SK-N-SH (cell line): ENCODE measurements around the gene BTBD18. TPM values are rescaled to one million over a fixed set of nuclear protein-coding genes. Genes with fewer than 3 reads are reported as not detected.
"Not testable (repeated sequence)": the region's sequence is repeated elsewhere in the genome, so short reads cannot be mapped to it uniquely, and the experiment has no call there.

Source experiments
- CTCF ChIA-PET: fragments of 300-600, 350-600 bp; formaldehyde crosslinking; extraction: SDS; loops from one replicate; lab custom pipeline; 2021; lab: Yijun Ruan, JAX
- POLR2A ChIA-PET: fragments of 350-600 bp; sonication (Branson Sonifier 250); formaldehyde crosslinking; extraction: SDS; loops from one replicate; lab custom pipeline; 2020; ENCODE audit warnings: antibody characterized with exemption, inconsistent platforms; lab: Yijun Ruan, JAX
- DNase-seq: peaks from one replicate; pipeline ENCODE4 v3.0.0; 2012
- H2AFZ ChIP-seq: fragments of 200-600 bp; sonication (generic); 2 replicates; pipeline ENCODE4 v1.8.1; 2016; ENCODE audit warnings: antibody characterized with exemption, mild to moderate bottlenecking, low read depth
- H3F3A ChIP-seq: fragments of 200-600 bp; sonication (generic); replicated peaks from 2 replicates; pipeline ENCODE3; 2016; ENCODE audit warnings: antibody characterized with exemption, mild to moderate bottlenecking; ENCODE audit not compliant: insufficient read depth
- H3K27ac ChIP-seq, 2 experiments: fragments of 200-500 bp in 1 of 2; fragments of 200-600 bp in 1 of 2; sonication (Bioruptor generic) in 1 of 2; sonication (generic), shearing (Covaris generic) in 1 of 2; 2 replicates each; pipeline versions ENCODE4 v1.5.1 to v1.6.1; 2014 to 2016; ENCODE audit warnings: low read depth in 2 of 2, inconsistent platforms in 1 of 2, low read length in 1 of 2, mild to moderate bottlenecking in 1 of 2, mixed read lengths in 1 of 2
- H3K27me3 ChIP-seq: fragments of 200-600 bp; sonication (generic), shearing (Covaris generic); 2 replicates; pipeline ENCODE4 v1.6.1; 2016; ENCODE audit warnings: mixed run types; ENCODE audit not compliant: insufficient read depth
- H3K36me3 ChIP-seq, 2 experiments: fragments of 200-500 bp in 1 of 2; fragments of 200-600 bp in 1 of 2; sonication (Bioruptor generic) in 1 of 2; sonication (generic) in 1 of 2; replicated peaks in 1 of 2; 2 replicates each; pipeline versions ENCODE3 to v1.5.1; 2014 to 2016; ENCODE audit warnings: low read length in 1 of 2, mild to moderate bottlenecking in 1 of 2; ENCODE audit not compliant: insufficient read depth in 2 of 2, control insufficient read depth in 1 of 2
- H3K4me1 ChIP-seq, 2 experiments: fragments of 200-500 bp in 1 of 2; fragments of 200-600 bp in 1 of 2; sonication (Bioruptor generic) in 1 of 2; sonication (generic), shearing (Covaris generic) in 1 of 2; 2 replicates each; pipeline versions ENCODE4 v1.5.1 to v1.6.1; 2014 to 2016; ENCODE audit warnings: low read depth in 1 of 2, low read length in 1 of 2, mixed run types in 1 of 2; ENCODE audit not compliant: insufficient read depth in 2 of 2, control insufficient read depth in 1 of 2
- H3K4me2 ChIP-seq: fragments of 200-600 bp; sonication (generic), shearing (Covaris generic); 2 replicates; pipeline ENCODE4 v1.6.1; 2017; ENCODE audit warnings: mixed run types
- H3K4me3 ChIP-seq, 2 experiments: fragments of 200-500 bp in 1 of 2; fragments of 200-600 bp in 1 of 2; sonication (Bioruptor generic) in 1 of 2; sonication (generic), shearing (Covaris generic) in 1 of 2; 2 replicates each; pipeline versions ENCODE4 v1.5.1 to v1.8.1; 2014 to 2016; ENCODE audit warnings: low read depth in 2 of 2, inconsistent platforms in 1 of 2, low read length in 1 of 2, mild to moderate bottlenecking in 1 of 2, mixed read lengths in 1 of 2, moderate library complexity in 1 of 2
- H3K79me2 ChIP-seq: fragments of 200-600 bp; sonication (generic); 2 replicates; pipeline ENCODE4 v1.8.1; 2017; ENCODE audit warnings: mild to moderate bottlenecking; ENCODE audit not compliant: insufficient read depth
- H3K9ac ChIP-seq: fragments of 200-600 bp; sonication (generic); 2 replicates; pipeline ENCODE4 v1.6.1; 2017; ENCODE audit warnings: mixed run types
- H3K9me2 ChIP-seq: fragments of 200-600 bp; sonication (generic); 2 replicates; pipeline ENCODE4 v1.6.1; 2017; ENCODE audit warnings: mixed run types
- H3K9me3 ChIP-seq: fragments of 200-600 bp; sonication (generic); 2 replicates; pipeline ENCODE4 v1.6.1; 2017; ENCODE audit warnings: mixed run types, mild to moderate bottlenecking, moderate library complexity
- H4K20me1 ChIP-seq: fragments of 200-600 bp; sonication (generic); 2 replicates; pipeline ENCODE4 v1.6.1; 2017; ENCODE audit warnings: mild to moderate bottlenecking, mixed run types; ENCODE audit not compliant: insufficient read depth
- CHD2 ChIP-seq: fragments of 150-350 bp; IDR thresholded peaks from 2 replicates; pipeline ENCODE4 v1.6.1; 2018; ENCODE audit warnings: low read length; ENCODE audit not compliant: partially characterized antibody
- EZH2phosphoT487 ChIP-seq: fragments of 200-600 bp; sonication (generic); IDR thresholded peaks from 2 replicates; pipeline ENCODE4 v1.6.1; 2017; ENCODE audit warnings: low read depth, mixed run types, mild to moderate bottlenecking, antibody characterized with exemption, moderate library complexity, borderline replicate concordance
- FOXM1 ChIP-seq: IDR thresholded peaks from 2 replicates; pipeline ENCODE4 v1.4.0; 2012; ENCODE audit warnings: low read depth, mild to moderate bottlenecking
- GABPA ChIP-seq: IDR thresholded peaks from 2 replicates; pipeline ENCODE4 v1.4.0; 2012; ENCODE audit warnings: low read depth, mild to moderate bottlenecking
- MEF2A ChIP-seq: IDR thresholded peaks from 2 replicates; pipeline ENCODE4 v1.4.0; 2012; ENCODE audit warnings: low read depth, borderline replicate concordance
- NRF1 ChIP-seq: IDR thresholded peaks from 2 replicates; pipeline ENCODE4 v1.6.1; 2012; ENCODE audit warnings: low read depth, mild to moderate bottlenecking, low read length
- RAD21 ChIP-seq: IDR thresholded peaks from 2 replicates; pipeline ENCODE4 v1.6.1; 2012; ENCODE audit warnings: mild to moderate bottlenecking, low read length
- RFX5 ChIP-seq: IDR thresholded peaks from 2 replicates; pipeline ENCODE4 v1.6.1; 2012; ENCODE audit warnings: mild to moderate bottlenecking, improper control_type of control experiment, low read length
- RXRA ChIP-seq: IDR thresholded peaks from 2 replicates; pipeline ENCODE4 v1.4.0; 2012; ENCODE audit warnings: low read depth, mild to moderate bottlenecking, borderline replicate concordance
- SMC3 ChIP-seq: IDR thresholded peaks from 2 replicates; pipeline ENCODE4 v1.6.1; 2012; ENCODE audit warnings: low read depth, low read length, improper control_type of control experiment
- YY1 ChIP-seq: IDR thresholded peaks from 2 replicates; pipeline ENCODE4 v1.4.0; 2012; ENCODE audit warnings: low read depth, mild to moderate bottlenecking
- WGBS: methylation state at CpG from one replicate; pipeline ENCODE4 v1.1.6; 2017; ENCODE audit warnings: low lambda C conversion rate; 5-methylcytosine and 5-hydroxymethylcytosine counted together
- polyA plus RNA-seq, 3 experiments: library from polyadenylated mRNA; depleted of rRNA; stranded (reverse); fragments of >200 nt; gene quantifications; 2 replicates each; pipeline ENCODE4 v1.2.3, GENCODE V29; 2012
- TF ChIP-seq, protein P1 (sequence below): IDR thresholded peaks from 2 replicates; pipeline ENCODE4; 2012
- TF ChIP-seq, protein P2 (sequence below): fragments of 150-350 bp; IDR thresholded peaks from 2 replicates; pipeline ENCODE4 v1.6.1; 2016; ENCODE audit warnings: mild to moderate bottlenecking, low read depth, low read length

BTBD18 gene
- polyA plus RNA-seq, 1 of the 3 experiments (the other 2 are of a cell fraction) = not detected

DNA sequence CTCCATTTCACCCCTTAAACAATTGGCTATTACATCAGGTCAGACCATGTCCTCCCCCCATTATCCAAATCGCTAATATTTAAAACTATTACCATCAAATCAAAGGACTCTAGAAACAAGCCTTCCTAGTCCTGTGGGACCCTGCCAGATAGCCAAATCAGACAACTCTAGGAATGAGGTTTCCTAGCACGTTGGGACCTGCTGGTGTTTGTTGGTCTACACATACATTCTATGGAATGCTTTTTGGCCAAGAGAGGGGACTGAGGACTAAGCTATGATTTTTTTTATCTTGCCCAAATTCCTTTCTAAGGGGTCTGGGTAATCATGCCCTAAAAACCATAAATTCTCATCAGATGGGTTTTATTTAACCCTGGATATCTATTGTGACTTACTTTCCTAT, 24.4 kb downstream of the BTBD18 start:
- H3K4me3 ChIP-seq = no peak overlapping the region

DNA sequence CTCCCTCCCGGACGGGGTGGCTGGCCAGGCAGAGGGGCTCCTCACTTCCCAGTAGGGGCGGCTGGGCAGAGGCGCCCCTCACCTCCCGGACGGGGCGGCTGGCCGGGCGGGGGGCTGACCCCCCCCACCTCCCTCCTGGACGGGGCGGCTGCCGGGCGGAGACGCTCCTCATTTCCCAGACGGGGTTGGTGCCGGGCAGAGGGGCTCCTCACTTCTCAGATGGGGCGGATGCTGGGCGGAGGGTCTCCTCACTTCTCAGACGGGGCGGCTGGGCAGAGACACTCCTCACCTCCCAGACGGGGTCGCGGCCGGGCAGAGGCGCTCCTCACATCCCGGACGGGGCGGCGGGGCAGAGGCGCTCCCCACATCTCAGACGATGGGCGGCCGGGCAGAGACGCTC, 34.9 kb downstream of the BTBD18 start:
- H3K27me3 ChIP-seq, POLR2A ChIA-PET, DNase-seq, H3K9ac ChIP-seq, H3F3A ChIP-seq, H3K4me2 ChIP-seq, CTCF ChIA-PET, H3K9me2 ChIP-seq, H3K27ac ChIP-seq, H3K4me1 ChIP-seq, H3K9me3 ChIP-seq, H2AFZ ChIP-seq, H3K4me3 ChIP-seq, H4K20me1 ChIP-seq: not testable (repeated sequence)
- Histone ChIP-seq H3K79me2 (peaks cover 82% of the 10 kb centered on the region), H3K36me3 (peaks cover 0 to 14% of the 10 kb centered on the region in 2 experiments)
- WGBS = no CpG with 5 or more reads among the region's 34 CpGs

More for the DNA sequence above, 24.4 kb downstream of the BTBD18 start:
- 71% methylated on average over 2 of the region's 2 CpGs for WGBS
- H3K9me3 ChIP-seq = no peaks in the 10 kb centered on the region
- DNase-seq = no peak
- peaks cover 13% of the 10 kb centered on the region; the same call in 1 of the 2 replicates for H4K20me1 ChIP-seq
- peaks cover 6% of the 10 kb centered on the region for H3F3A ChIP-seq
- peaks cover 5 to 17% of the 10 kb centered on the region in 2 experiments for H3K36me3 ChIP-seq
- no peak for TF ChIP-seq YY1
- TF ChIP-seq SMC3 = no peak
- TF ChIP-seq, protein P1, sequence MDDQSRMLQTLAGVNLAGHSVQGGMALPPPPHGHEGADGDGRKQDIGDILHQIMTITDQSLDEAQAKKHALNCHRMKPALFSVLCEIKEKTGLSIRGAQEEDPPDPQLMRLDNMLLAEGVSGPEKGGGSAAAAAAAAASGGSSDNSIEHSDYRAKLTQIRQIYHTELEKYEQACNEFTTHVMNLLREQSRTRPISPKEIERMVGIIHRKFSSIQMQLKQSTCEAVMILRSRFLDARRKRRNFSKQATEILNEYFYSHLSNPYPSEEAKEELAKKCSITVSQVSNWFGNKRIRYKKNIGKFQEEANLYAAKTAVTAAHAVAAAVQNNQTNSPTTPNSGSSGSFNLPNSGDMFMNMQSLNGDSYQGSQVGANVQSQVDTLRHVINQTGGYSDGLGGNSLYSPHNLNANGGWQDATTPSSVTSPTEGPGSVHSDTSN = no peak
- TF ChIP-seq, protein P2, sequence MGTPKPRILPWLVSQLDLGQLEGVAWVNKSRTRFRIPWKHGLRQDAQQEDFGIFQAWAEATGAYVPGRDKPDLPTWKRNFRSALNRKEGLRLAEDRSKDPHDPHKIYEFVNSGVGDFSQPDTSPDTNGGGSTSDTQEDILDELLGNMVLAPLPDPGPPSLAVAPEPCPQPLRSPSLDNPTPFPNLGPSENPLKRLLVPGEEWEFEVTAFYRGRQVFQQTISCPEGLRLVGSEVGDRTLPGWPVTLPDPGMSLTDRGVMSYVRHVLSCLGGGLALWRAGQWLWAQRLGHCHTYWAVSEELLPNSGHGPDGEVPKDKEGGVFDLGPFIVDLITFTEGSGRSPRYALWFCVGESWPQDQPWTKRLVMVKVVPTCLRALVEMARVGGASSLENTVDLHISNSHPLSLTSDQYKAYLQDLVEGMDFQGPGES = no peak
- no peak for TF ChIP-seq FOXM1
- no peak for TF ChIP-seq NRF1
- no peak for TF ChIP-seq GABPA
- TF ChIP-seq EZH2phosphoT487 = no peak
- TF ChIP-seq RFX5 = no peak
- no peak for TF ChIP-seq RAD21
- no peak overlapping the region for H3K27ac ChIP-seq
- no peaks in the 10 kb centered on the region for H3K9me2 ChIP-seq
- no peak overlapping the region for H2AFZ ChIP-seq
- H3K9ac ChIP-seq = no peak overlapping the region
- H3K27me3 ChIP-seq = no peaks in the 10 kb centered on the region
- no peak overlapping the region for H3K4me2 ChIP-seq
- ChIA-PET CTCF (interaction anchor here (0.7 to 1.5 kb wide), 2 partner anchors 17 to 74 kb away, joined by 3 to 5 read pairs; no protein-coding TSS in a partner anchor), POLR2A (no interaction called here)
- peaks cover 95% of the 10 kb centered on the region for H3K79me2 ChIP-seq
- H3K4me1 ChIP-seq = no peaks in the 10 kb centered on the region

DNA sequence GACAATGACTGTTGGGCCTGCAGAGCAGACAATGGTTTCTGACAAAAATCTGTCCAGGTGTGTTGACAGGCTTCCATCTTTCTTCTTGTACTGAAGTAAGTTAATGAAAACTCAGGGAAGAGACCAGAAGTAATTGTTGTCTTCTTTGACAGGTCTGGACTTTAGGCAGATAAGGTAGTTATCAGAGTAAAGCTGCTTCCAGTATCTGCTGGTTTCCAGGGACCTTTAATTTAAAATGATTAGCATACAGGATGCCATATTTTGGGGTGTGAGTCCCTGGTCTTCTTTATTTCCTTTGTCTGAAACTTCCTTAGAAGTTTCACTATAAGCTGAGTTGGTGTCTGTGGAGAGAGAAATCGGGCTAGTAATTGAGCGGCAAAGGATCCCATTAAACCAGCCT, 37.8 kb downstream of the BTBD18 start:
- POLR2A ChIA-PET = no interaction called here
- peak overlapping the region; percentile 94 to 98 for H3K4me3 ChIP-seq
- no peak overlapping the region for H2AFZ ChIP-seq
- no peaks in the 10 kb centered on the region for H3K9me3 ChIP-seq
- DNase-seq = no peak
- peak overlapping the region; percentile 84 for H3K4me2 ChIP-seq
- CTCF ChIA-PET = interaction anchor here (1.0 to 2.0 kb wide), 3 partner anchors 23 to 146 kb away, joined by 3 to 6 read pairs (median 5); partner anchors contain the start of gene UBE2L6
- no peak overlapping the region for H3K27ac ChIP-seq
- no peak for TF ChIP-seq RAD21
- no peak for TF ChIP-seq CHD2
- no peak for TF ChIP-seq RXRA
- TF ChIP-seq GABPA = no peak
- no peak for TF ChIP-seq MEF2A
- no peaks in the 10 kb centered on the region for H3F3A ChIP-seq
- 90% methylated on average over 2 of the region's 2 CpGs for WGBS
- no peaks in the 10 kb centered on the region for H3K9me2 ChIP-seq
- peaks cover 0 to 7% of the 10 kb centered on the region in 2 experiments for H3K36me3 ChIP-seq
- no peaks in the 10 kb centered on the region for H4K20me1 ChIP-seq
- H3K79me2 ChIP-seq = peaks cover 82% of the 10 kb centered on the region
- H3K27me3 ChIP-seq = no peaks in the 10 kb centered on the region
- H3K4me1 ChIP-seq = peaks cover 14 to 20% of the 10 kb centered on the region in 2 experiments; a peak in 3 of 4 replicates
- H3K9ac ChIP-seq = peak overlapping the region; percentile 89; the same call in 1 of the 2 replicates
